Measurements from ENCODE around the gene MINK1. TPM values are rescaled to one million over a fixed set of nuclear protein-coding genes. Genes with fewer than 3 reads are reported as not detected.

MINK1 gene
- total and polyA plus RNA-seq, 2 of the 8 experiments (the other 6 are each of a cell fraction or from before 2014, with no cell fraction given) = 26.9 to 77.7 TPM

DNA sequence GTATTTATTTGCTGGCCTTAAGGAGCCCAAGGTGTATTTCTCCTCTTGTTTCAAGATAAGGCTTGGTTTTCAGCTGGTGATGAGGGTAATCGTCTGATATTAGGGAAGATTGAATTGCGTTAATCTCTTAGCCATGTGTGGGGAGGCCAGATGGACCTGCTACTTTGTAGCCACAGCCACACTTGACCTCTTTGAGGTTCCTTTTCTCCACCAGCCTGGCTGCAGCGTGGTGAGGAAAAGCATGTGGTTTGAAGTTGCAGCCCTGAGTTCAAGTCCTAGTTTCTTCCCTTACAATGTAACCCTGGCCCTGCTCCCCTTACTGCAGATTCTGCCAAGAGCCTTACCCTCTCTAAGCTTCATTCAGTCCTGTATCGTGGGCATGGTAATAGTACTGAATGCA is 3.1 kb downstream of the MINK1 start:
- no peak overlapping the region for H2BK20ac ChIP-seq (ENCODE audit: low read length)
- H3K4ac ChIP-seq (replicated peaks; ENCODE audit: insufficient read length, low read depth, low read length) = no peak overlapping the region
- H3K27ac ChIP-seq (ENCODE audit: low read depth, low read length) = no peak overlapping the region; the same call in 1 of the 2 replicates

More for the DNA sequence above, 3.1 kb downstream of the MINK1 start:
- Histone ChIP-seq H3K4me1 (replicated peaks in 1 of 4; ENCODE audit: control insufficient read depth in 3 of 4, insufficient read depth in 4 of 4, low read length in 3 of 4) (peaks cover 0 to 11% (median 7%) of the 10 kb centered on the region in 4 experiments; a peak in 6 of 7 replicates), H3K23ac (ENCODE audit: insufficient read length) (no peak overlapping the region), H3K36me3 (ENCODE audit: control insufficient read depth in 2 of 4, insufficient read depth in 4 of 4, low read length in 3 of 4) (peaks cover 0 to 7% (median under 1%) of the 10 kb centered on the region in 4 experiments; a peak in 1 of 8 replicates), H3K9ac (replicated peaks in 1 of 4; ENCODE audit: extremely low read depth in 1 of 4, low read depth in 3 of 4, low read length in 3 of 4) (no peak overlapping the region), H3K14ac (ENCODE audit: insufficient read length) (no peak overlapping the region), H3K79me2 (ENCODE audit: control insufficient read depth in 1 of 2, insufficient read depth in 2 of 2, low read length in 2 of 2) (peaks cover 0 to 71% of the 10 kb centered on the region in 2 experiments; a peak in 3 of 4 replicates), H3K4me3 (ENCODE audit: extremely low read depth in 1 of 4, insufficient read depth in 2 of 4, low read depth in 3 of 4, low read length in 4 of 4) (no peak overlapping the region), H4K91ac (replicated peaks; ENCODE audit: insufficient read length, low read length) (no peak overlapping the region), H2BK15ac (ENCODE audit: low read length) (no peak overlapping the region), H3K18ac (ENCODE audit: extremely low read depth, low read length) (no peak overlapping the region), H2AK5ac (ENCODE audit: low read depth, low read length) (no peak overlapping the region), H4K8ac (ENCODE audit: extremely low read depth, insufficient read depth, low read length) (no peak overlapping the region), H3K4me2 (ENCODE audit: insufficient read depth in 1 of 2, low read depth in 2 of 2, low read length in 2 of 2) (no peak overlapping the region), H3K27me3 (replicated peaks in 1 of 4; ENCODE audit: control insufficient read depth in 3 of 4, extremely low read depth in 1 of 4, insufficient read depth in 3 of 4, low read length in 3 of 4) (no peaks in the 10 kb centered on the region), H2BK120ac (replicated peaks; ENCODE audit: low read depth, low read length) (no peak overlapping the region), H4K20me1 (replicated peaks in 1 of 2; ENCODE audit: control insufficient read depth in 1 of 2, insufficient read depth in 2 of 2, low read length in 2 of 2) (peaks cover 0 to 5% of the 10 kb centered on the region in 2 experiments), H2BK12ac (ENCODE audit: low read depth, low read length) (no peak overlapping the region), H2AFZ (ENCODE audit: low read length) (no peak overlapping the region), H3K56ac (replicated peaks; ENCODE audit: insufficient read length, low read depth, low read length) (no peak overlapping the region), H3K9me3 (ENCODE audit: insufficient read depth in 2 of 2, low read depth in 1 of 2, low read length in 1 of 2) (no peaks in the 10 kb centered on the region), H4K5ac (ENCODE audit: insufficient read length, low read depth, low read length) (no peak overlapping the region), H2BK5ac (ENCODE audit: low read depth, low read length) (no peak overlapping the region), H3K79me1 (ENCODE audit: low read depth, low read length) (peaks cover 6% of the 10 kb centered on the region), H3K23me2 (ENCODE audit: low read depth, low read length) (peaks cover 6% of the 10 kb centered on the region)
- FAIRE-seq (no peak), DNase-seq (ENCODE audit: low read depth in 1 of 2, low spot score in 2 of 2) (no peak)
- TF ChIP-seq KDM5A (IDR thresholded peaks at IDR 0.05; ENCODE audit: low read length) (no peak), JUN (IDR thresholded peaks at IDR 0.05; ENCODE audit: low read depth, low read length) (no peak), SUZ12 (IDR thresholded peaks at IDR 0.05; ENCODE audit: low read length) (no peak), TAF1 (IDR thresholded peaks at IDR 0.05; ENCODE audit: low read depth, low read length) (no peak), CHD1 (IDR thresholded peaks at IDR 0.05; ENCODE audit: low read depth, low read length) (no peak), MAFK (IDR thresholded peaks at IDR 0.05; ENCODE audit: low read depth, low read length) (no peak)
- ChIA-PET CTCF (ENCODE audit: partially characterized antibody) (interaction anchor here (0.6 to 2.6 kb wide), 5 partner anchors 24 to 62 kb away, joined by 3 to 10 read pairs (median 3); no protein-coding TSS in a partner anchor), POLR2A (ENCODE audit: partially characterized antibody) (interaction anchor here (1.0 to 2.0 kb wide), 3 partner anchors 10 to 131 kb away, joined by 4 to 6 read pairs (median 4); partner anchors contain the start of gene SPAG7)
- WGBS, 2 experiments (ENCODE audit: extremely low coverage in 1 of 2, insufficient coverage in 1 of 2, insufficient read length in 1 of 2, insufficient replicate concordance in 2 of 2, low coverage in 1 of 2, low lambda C conversion rate in 2 of 2, missing lambda C conversion rate in 1 of 2) = 85% methylated on average over 4 of the region's 4 CpGs; no CpG with 5 or more reads in 1 of the 2 experiments
